Caco-2 (cell line): Measurements from ENCODE around the gene ADRA1B. TPM values are rescaled to one million over a fixed set of nuclear protein-coding genes. Genes with fewer than 3 reads are reported as not detected.

Experiments
- BruUV-seq: library from RNA; stranded (reverse); fragments of 400-500 nt; replicated peaks from 2 replicates; lab custom pipeline; 2021; lab: Mats Ljungman, UMichigan
- CTCF ChIA-PET: fragments of 300-600 bp; sonication (Branson Sonifier 250); formaldehyde crosslinking; loops from one replicate; lab custom pipeline; 2022; ENCODE audit warnings: antibody characterized with exemption; lab: Charles Lee
- POLR2A ChIA-PET: fragments of 300-600 bp; sonication (Branson Sonifier 250); formaldehyde crosslinking; loops from one replicate; lab custom pipeline; 2022; ENCODE audit warnings: antibody characterized with exemption; lab: Charles Lee
- DNase-seq, 2 experiments: peaks; one replicate each; pipeline versions ENCODE4 v3.0.0 to v3.0.0-alpha.2; 2020 to 2022
- H3K27me3 ChIP-seq: replicated peaks from 2 replicates; pipeline ENCODE4 v1.6.0; 2011; ENCODE audit warnings: low read length; ENCODE audit not compliant: control insufficient read depth, insufficient read depth
- H3K36me3 ChIP-seq: 2 replicates; pipeline ENCODE4 v1.5.1; 2011; ENCODE audit warnings: low read length; ENCODE audit not compliant: control insufficient read depth, insufficient read depth
- H3K4me1 ChIP-seq: fragments of 250-450 bp; sonication (Bioruptor Pico); 2 replicates; pipeline ENCODE4 v1.5.1; 2020; ENCODE audit warnings: mild to moderate bottlenecking
- H3K4me3 ChIP-seq: 2 replicates; pipeline ENCODE4 v1.5.1; 2011; ENCODE audit warnings: low read depth, mild to moderate bottlenecking, control low read depth, low read length
- H3K9me3 ChIP-seq: fragments of 250-450 bp; sonication (Bioruptor Pico); 2 replicates; pipeline ENCODE4 v1.5.1; 2020; ENCODE audit warnings: mild to moderate bottlenecking, moderate library complexity
- H3K27ac Mint-ChIP-seq: one replicate; pipeline ENCODE4 v1.8.0; 2022; ENCODE audit warnings: mixed read lengths; ENCODE audit not compliant: unreplicated experiment
- H3K27me3 Mint-ChIP-seq: one replicate; pipeline ENCODE4 v1.8.0; 2022; ENCODE audit warnings: mixed read lengths; ENCODE audit not compliant: insufficient read depth, unreplicated experiment
- H3K36me3 Mint-ChIP-seq: one replicate; pipeline ENCODE4 v1.8.0; 2022; ENCODE audit warnings: mild to moderate bottlenecking, mixed read lengths; ENCODE audit not compliant: insufficient read depth, unreplicated experiment
- H3K4me1 Mint-ChIP-seq: one replicate; pipeline ENCODE4 v1.8.0; 2022; ENCODE audit warnings: low read depth, mixed read lengths; ENCODE audit not compliant: unreplicated experiment
- H3K4me3 Mint-ChIP-seq: one replicate; pipeline ENCODE4 v1.8.0; 2022; ENCODE audit warnings: mild to moderate bottlenecking, moderate library complexity, mixed read lengths; ENCODE audit not compliant: unreplicated experiment
- H3K9me3 Mint-ChIP-seq: one replicate; pipeline ENCODE4 v1.8.0; 2022; ENCODE audit warnings: mixed read lengths; ENCODE audit not compliant: unreplicated experiment
- intact Hi-C: fragments of 100-400 bp; cut with micrococcal nuclease; formaldehyde crosslinking; loops from one replicate; pipeline ENCODE4 v1.10.0; 2022; ENCODE audit not compliant: unreplicated experiment
- total RNA-seq: library from RNA; stranded (reverse); gene quantifications from 2 replicates; pipeline ENCODE4 v1.2.3, GENCODE V29; 2022
- TF ChIP-seq, protein P1 (sequence below), 2 experiments: fragments of 200-600 bp in 1 of 2; IDR thresholded peaks; 1 replicate in 1 of 2; 2 replicates in 1 of 2; pipeline versions ENCODE4 v1.5.1 to v1.8.0; 2011 to 2022; ENCODE audit warnings: antibody characterized with exemption in 1 of 2, control low read depth in 1 of 2, inconsistent platforms in 1 of 2, low read depth in 1 of 2, low read length in 1 of 2, mild to moderate bottlenecking in 1 of 2, moderate library complexity in 1 of 2; ENCODE audit not compliant: insufficient read depth in 1 of 2, severe bottlenecking in 1 of 2, unreplicated experiment in 1 of 2

Gene ADRA1B
- total RNA-seq, 1 experiment from 2014 or later = not detected

DNA sequence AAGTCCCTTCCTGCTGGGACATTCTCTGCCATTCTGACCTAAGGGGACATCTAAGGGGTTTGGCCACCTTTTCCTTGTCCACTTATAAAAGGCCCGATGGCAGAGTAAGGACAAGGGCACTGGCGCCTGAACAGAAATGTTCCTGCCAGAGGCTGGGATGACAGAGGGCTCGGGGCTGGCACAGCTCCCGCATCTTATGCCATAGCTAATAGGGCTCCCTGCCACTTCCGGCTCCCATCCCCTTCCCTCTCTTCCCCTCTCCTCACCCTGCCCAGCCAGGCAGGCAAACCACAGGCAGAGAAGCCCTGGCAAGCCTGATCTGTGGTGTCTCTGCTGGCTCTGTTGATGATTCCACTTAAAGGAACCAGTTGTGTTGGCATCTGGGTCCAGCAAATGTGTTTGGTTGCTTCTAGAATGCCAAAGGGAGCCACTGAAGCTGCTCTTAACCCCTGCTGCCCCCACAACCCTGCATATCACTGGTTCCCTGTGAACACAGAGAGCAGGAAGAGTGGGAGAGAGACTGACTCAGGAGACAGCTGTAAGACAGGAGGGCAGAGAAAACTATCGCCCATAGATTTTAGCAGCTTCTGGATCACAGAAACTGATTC is 18.4 kb upstream of the ADRA1B start:
- H3K27ac Mint-ChIP-seq = no peak overlapping the region
- no TSS peak for BruUV-seq
- CTCF ChIA-PET = no interaction called here

DNA sequence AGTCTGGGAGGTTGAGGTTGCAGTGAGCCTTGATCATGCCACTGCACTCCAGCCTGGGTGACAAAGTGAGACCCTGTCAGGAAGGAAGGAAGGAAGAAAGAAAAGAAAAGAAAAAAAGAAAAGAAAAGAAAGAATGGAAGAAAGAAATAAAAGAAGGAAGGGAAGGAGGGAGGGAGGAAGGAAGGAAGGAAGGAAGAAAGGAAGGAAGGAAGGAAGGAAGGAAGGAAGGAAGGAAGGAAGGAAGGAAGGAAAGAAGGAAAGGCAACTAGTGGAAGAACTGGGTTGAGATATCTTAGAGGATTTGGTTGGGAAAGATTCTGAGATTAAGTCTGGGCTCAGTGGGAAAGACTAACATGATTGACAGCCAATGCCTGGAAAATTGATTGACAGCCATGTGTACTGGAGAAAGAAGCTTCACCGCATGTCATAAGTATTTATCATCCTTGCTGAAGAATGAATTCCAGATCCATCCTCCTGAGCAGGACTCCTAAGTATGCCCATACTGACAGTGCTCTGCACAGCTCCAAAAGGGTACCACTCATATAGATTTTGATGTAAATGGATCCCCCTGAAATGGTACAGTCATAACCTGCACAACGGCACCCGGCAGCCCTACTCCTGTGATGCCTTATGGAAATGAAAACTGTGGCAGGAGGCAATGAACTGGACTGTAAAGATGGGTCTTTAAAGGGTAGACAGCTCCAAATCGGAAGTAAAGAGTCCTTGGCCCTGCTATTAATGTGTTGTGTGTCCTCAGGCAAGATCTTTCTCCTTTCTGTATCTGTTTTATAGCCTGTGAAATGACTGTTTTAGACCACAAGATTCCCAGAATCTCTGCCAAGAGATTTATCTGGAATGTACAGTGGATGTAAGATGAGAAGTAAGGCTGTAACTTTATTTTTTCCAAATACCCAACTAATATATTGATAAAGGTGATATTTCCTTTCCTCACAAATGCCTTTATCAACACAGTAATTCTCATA is 16.9 kb upstream of the ADRA1B start:
- TF ChIP-seq, protein P1, sequence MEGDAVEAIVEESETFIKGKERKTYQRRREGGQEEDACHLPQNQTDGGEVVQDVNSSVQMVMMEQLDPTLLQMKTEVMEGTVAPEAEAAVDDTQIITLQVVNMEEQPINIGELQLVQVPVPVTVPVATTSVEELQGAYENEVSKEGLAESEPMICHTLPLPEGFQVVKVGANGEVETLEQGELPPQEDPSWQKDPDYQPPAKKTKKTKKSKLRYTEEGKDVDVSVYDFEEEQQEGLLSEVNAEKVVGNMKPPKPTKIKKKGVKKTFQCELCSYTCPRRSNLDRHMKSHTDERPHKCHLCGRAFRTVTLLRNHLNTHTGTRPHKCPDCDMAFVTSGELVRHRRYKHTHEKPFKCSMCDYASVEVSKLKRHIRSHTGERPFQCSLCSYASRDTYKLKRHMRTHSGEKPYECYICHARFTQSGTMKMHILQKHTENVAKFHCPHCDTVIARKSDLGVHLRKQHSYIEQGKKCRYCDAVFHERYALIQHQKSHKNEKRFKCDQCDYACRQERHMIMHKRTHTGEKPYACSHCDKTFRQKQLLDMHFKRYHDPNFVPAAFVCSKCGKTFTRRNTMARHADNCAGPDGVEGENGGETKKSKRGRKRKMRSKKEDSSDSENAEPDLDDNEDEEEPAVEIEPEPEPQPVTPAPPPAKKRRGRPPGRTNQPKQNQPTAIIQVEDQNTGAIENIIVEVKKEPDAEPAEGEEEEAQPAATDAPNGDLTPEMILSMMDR (IDR thresholded peaks at IDR 0.05; ENCODE audit: insufficient read depth in 1 of 2, low read depth in 1 of 2, low read length in 1 of 2, severe bottlenecking in 1 of 2, unreplicated experiment in 1 of 2) = no peak
- Mint-ChIP-seq H3K36me3 (no peaks in the 10 kb centered on the region), H3K9me3 (no peaks in the 10 kb centered on the region), H3K27me3 (peaks cover 8% of the 10 kb centered on the region), H3K27ac (no peak overlapping the region), H3K4me1 (no peaks in the 10 kb centered on the region), H3K4me3 (no peak overlapping the region)
- Histone ChIP-seq H3K4me3 (no peak overlapping the region), H3K36me3 (no peaks in the 10 kb centered on the region), H3K4me1 (no peaks in the 10 kb centered on the region), H3K27me3 (no peaks in the 10 kb centered on the region; the same call in 1 of the 2 replicates), H3K9me3 (no peaks in the 10 kb centered on the region)
- ChIA-PET CTCF (no interaction called here), POLR2A (no interaction called here)
- intact Hi-C loops = no loop called here
- BruUV-seq = no TSS peak
- DNase-seq = no peak

More for the DNA sequence above, 18.4 kb upstream of the ADRA1B start:
- Histone ChIP-seq H3K9me3 (no peaks in the 10 kb centered on the region), H3K27me3 (no peaks in the 10 kb centered on the region; the same call in 1 of the 2 replicates), H3K4me3 (no peak overlapping the region), H3K4me1 (no peaks in the 10 kb centered on the region), H3K36me3 (no peaks in the 10 kb centered on the region)
- TF ChIP-seq, protein P1 (IDR thresholded peaks at IDR 0.05; ENCODE audit: insufficient read depth in 1 of 2, low read depth in 1 of 2, low read length in 1 of 2, severe bottlenecking in 1 of 2, unreplicated experiment in 1 of 2) = no peak
- intact Hi-C loops = no loop called here
- H3K4me3 Mint-ChIP-seq = no peak overlapping the region
- H3K27me3 Mint-ChIP-seq = peaks cover 11% of the 10 kb centered on the region
- DNase-seq = no peak
- H3K9me3 Mint-ChIP-seq = no peaks in the 10 kb centered on the region
- H3K36me3 Mint-ChIP-seq = no peaks in the 10 kb centered on the region
- POLR2A ChIA-PET = no interaction called here
- H3K4me1 Mint-ChIP-seq = no peaks in the 10 kb centered on the region

DNA sequence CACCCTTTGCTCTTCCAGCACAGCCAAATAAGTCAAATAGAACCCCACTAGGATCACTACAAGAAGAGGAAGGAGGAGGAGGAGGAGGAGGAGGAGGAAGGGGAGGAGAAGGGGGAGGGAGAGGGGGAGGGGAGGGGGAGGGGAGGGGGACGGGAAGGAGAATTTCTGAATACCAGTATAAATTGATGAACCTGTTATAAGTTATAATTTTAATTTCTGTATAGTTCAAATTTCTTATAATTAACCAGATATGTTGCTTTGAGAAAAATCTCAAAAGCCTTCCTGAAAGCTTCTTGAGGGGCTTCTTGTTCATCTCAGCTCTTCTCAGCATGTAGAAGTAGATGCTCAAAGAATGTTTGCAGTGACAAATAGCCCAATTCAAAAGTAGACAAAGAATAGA is 15.0 kb upstream of the ADRA1B start:
- Mint-ChIP-seq H3K4me1 (no peaks in the 10 kb centered on the region), H3K4me3 (no peak overlapping the region), H3K27ac (no peak overlapping the region), H3K9me3 (no peaks in the 10 kb centered on the region), H3K36me3 (no peaks in the 10 kb centered on the region), H3K27me3 (peaks cover 8% of the 10 kb centered on the region)
- ChIA-PET POLR2A (no interaction called here), CTCF (no interaction called here)
- Histone ChIP-seq H3K36me3 (no peaks in the 10 kb centered on the region), H3K4me3 (no peak overlapping the region), H3K27me3 (no peaks in the 10 kb centered on the region; the same call in 1 of the 2 replicates), H3K4me1 (no peaks in the 10 kb centered on the region), H3K9me3 (no peaks in the 10 kb centered on the region)
- TF ChIP-seq, protein P1 (IDR thresholded peaks at IDR 0.05; ENCODE audit: insufficient read depth in 1 of 2, low read depth in 1 of 2, low read length in 1 of 2, severe bottlenecking in 1 of 2, unreplicated experiment in 1 of 2) = no peak
- intact Hi-C loops = no loop called here
- BruUV-seq = no TSS peak
- DNase-seq = no peak
